Nephron progenitor cell (in vitro differentiated cells): ENCODE results near the gene TRIML2.
"Not testable (repeated sequence)": the region's sequence is repeated elsewhere in the genome, so short reads cannot be mapped to it uniquely, and the experiment has no call there.

Source experiments
- DNase-seq: peaks from one replicate; pipeline ENCODE4 v3.0.0; 2021
- H3K27ac Mint-ChIP-seq: 2 replicates; pipeline ENCODE4 v1.8.0; 2021; ENCODE audit warnings: mild to moderate bottlenecking, moderate library complexity, mixed read lengths
- H3K27me3 Mint-ChIP-seq: 2 replicates; pipeline ENCODE4 v1.8.0; 2021; ENCODE audit warnings: mild to moderate bottlenecking, low read depth, mixed read lengths; ENCODE audit not compliant: poor library complexity
- H3K36me3 Mint-ChIP-seq: 2 replicates; pipeline ENCODE4 v1.8.0; 2021; ENCODE audit warnings: low read depth, mixed read lengths
- H3K4me1 Mint-ChIP-seq: 2 replicates; pipeline ENCODE4 v1.8.0; 2021; ENCODE audit warnings: mixed read lengths
- H3K4me3 Mint-ChIP-seq: 2 replicates; pipeline ENCODE4 v1.8.0; 2021; ENCODE audit warnings: mild to moderate bottlenecking, moderate library complexity, mixed read lengths
- H3K9me3 Mint-ChIP-seq: 2 replicates; pipeline ENCODE4 v1.8.0; 2021; ENCODE audit warnings: mild to moderate bottlenecking, moderate library complexity, mixed read lengths
- CTCF ChIP-seq: fragments of 200-600 bp; sonication (generic); IDR thresholded peaks from 2 replicates; pipeline ENCODE4 v1.5.0; 2021; ENCODE audit warnings: antibody characterized with exemption

TRIML2 gene

GRCh38 chr4:188053302-188053701 lies 56.1 kb downstream of the TRIML2 start:
- H3K9me3 Mint-ChIP-seq: no peaks in the 10 kb centered on the region
- peaks cover 6% of the 10 kb centered on the region for H3K27me3 Mint-ChIP-seq
- no peak overlapping the region for H3K27ac Mint-ChIP-seq
- H3K36me3 Mint-ChIP-seq: no peaks in the 10 kb centered on the region
- TF ChIP-seq CTCF: no peak
- DNase-seq: no peak
- H3K4me1 Mint-ChIP-seq: no peaks in the 10 kb centered on the region
- H3K4me3 Mint-ChIP-seq: no peak overlapping the region

- Mint-ChIP-seq H3K27ac (no peak overlapping the region), H3K27me3 (peaks cover 6% of the 10 kb centered on the region), H3K36me3 (no peaks in the 10 kb centered on the region), H3K9me3 (peaks cover 1% of the 10 kb centered on the region), H3K4me3 (no peak overlapping the region), H3K4me1 (peaks cover 11% of the 10 kb centered on the region)
- no peak for DNase-seq
- TF ChIP-seq CTCF: no peak
Measured at GRCh38 chr4:188046657-188047056, 62.7 kb downstream of the TRIML2 start.

GRCh38 chr4:188045461-188045860 lies 63.9 kb downstream of the TRIML2 start:
- not testable (repeated sequence) for H3K4me3 Mint-ChIP-seq, H3K27ac Mint-ChIP-seq, H3K27me3 Mint-ChIP-seq, H3K36me3 Mint-ChIP-seq, H3K9me3 Mint-ChIP-seq, DNase-seq
- peaks cover 11% of the 10 kb centered on the region for H3K4me1 Mint-ChIP-seq

- Mint-ChIP-seq H3K4me3 (no peak overlapping the region), H3K27ac (no peak overlapping the region), H3K9me3 (peaks cover 4% of the 10 kb centered on the region), H3K27me3 (peaks cover 6% of the 10 kb centered on the region), H3K4me1 (peaks cover 11% of the 10 kb centered on the region), H3K36me3 (no peaks in the 10 kb centered on the region)
- TF ChIP-seq CTCF: no peak
- DNase-seq: no peak
Measured at GRCh38 chr4:188043154-188043553, 66.2 kb downstream of the TRIML2 start.

GRCh38 chr4:188042191-188042590 lies 67.2 kb downstream of the TRIML2 start:
- Mint-ChIP-seq H3K36me3 (no peaks in the 10 kb centered on the region), H3K27ac (no peak overlapping the region), H3K27me3 (peaks cover 6% of the 10 kb centered on the region), H3K4me1 (peaks cover 7% of the 10 kb centered on the region), H3K4me3 (no peak overlapping the region), H3K9me3 (peaks cover 4% of the 10 kb centered on the region)
- no peak for TF ChIP-seq CTCF
- DNase-seq: no peak

GRCh38 chr4:188041721-188042120 lies 67.7 kb downstream of the TRIML2 start:
- Mint-ChIP-seq H3K9me3 (peaks cover 4% of the 10 kb centered on the region), H3K4me1 (peaks cover 2% of the 10 kb centered on the region), H3K4me3 (no peak overlapping the region), H3K36me3 (no peaks in the 10 kb centered on the region), H3K27me3 (peaks cover 6% of the 10 kb centered on the region), H3K27ac (no peak overlapping the region)
- TF ChIP-seq CTCF: no peak
- no peak for DNase-seq
